ENCODE results near the gene POM121L2.
"Not testable (repeated sequence)": the region's sequence is repeated elsewhere in the genome, so short reads cannot be mapped to it uniquely, and the experiment has no call there.

The POM121L2 gene

DNA sequence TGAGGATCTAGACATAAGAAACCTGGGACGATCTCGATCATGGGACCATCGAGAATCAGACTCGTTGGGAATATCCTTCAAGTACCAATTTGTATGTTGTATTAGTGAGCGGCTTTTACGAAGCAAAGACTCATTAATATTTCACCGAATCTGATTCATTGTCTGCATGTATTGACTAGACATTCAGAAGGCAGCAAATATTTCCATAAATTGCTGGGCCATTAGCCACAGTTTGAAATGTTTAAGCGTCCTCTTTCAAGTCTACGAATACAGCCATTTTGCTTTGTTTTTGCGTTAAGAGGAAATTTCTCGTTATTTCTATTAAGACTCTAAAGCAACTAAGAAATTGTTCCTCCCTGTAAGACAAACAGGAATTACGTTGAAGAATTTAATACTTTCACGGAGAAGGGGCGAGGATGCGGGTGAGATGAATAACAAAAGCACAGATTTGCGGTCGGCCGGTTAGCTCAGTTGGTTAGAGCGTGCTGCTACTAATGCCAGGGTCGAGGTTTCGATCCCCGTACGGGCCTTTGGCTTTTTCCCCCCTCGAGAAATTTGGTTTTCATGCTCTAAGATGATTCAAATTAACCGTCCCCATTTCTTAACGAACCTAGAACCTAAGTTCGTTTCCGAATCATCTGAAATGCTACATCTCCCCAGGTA is 18.5 kb downstream of the POM121L2 start:
- no peak for DNase-seq

GRCh38 chr6:27290850-27291208 is 21.2 kb downstream of the POM121L2 start:
- no peak for DNase-seq

- no peak for DNase-seq
These were observed 21.8 kb downstream of the POM121L2 start for GRCh38 chr6:27290065-27290849.

- DNase-seq: no peak
These were observed 23.7 kb downstream of the POM121L2 start for GRCh38 chr6:27288136-27289044.

GRCh38 chr6:27287751-27288135 is 24.3 kb downstream of the POM121L2 start:
- no peak for DNase-seq

DNA sequence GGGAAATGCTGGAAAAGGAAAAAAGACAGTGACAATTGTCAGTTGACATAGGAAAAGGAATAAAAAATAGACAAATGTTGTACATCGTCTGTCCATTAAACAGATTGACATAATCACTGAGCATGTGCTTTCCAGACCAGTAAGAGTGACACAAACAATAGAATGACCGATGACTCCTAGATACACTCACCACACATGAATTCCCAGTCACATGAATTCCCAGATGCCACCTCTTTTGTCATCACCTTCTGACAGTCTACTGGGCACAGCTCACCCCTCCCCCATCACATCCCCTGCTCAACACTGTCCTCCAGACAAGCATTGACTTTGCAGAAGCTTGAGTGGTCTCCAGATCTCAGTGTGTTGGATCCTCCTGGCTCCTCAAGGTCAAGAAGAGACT is 25.9 kb downstream of the POM121L2 start:
- DNase-seq: no peak

GRCh38 chr6:27283279-27283678 is 28.8 kb downstream of the POM121L2 start:
- no peak for DNase-seq

- no peak for DNase-seq
These were observed 30.5 kb downstream of the POM121L2 start for GRCh38 chr6:27281569-27281968.

DNA sequence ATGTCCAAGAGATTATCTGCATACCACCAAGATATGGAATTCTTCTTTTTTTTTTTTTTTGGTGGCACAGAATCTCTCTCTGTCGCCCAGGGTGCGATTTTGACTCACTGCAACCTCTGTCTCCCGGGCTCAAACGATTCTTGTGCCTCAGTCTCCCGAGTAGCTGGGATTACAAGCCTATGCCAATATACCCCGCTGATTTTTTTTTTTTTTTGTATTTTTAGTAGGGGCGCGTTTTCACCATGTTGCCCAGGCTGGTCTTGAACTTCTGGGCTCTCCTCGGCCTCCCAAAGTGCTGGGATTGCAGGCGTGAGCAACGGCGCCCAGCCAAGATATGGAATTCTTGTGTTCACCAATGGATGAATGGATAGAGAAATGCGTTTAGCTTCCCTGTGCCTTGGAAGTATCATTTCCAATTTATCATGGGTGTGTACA is 31.0 kb downstream of the POM121L2 start:
- no peak for DNase-seq

GRCh38 chr6:27280540-27281000 is 31.5 kb downstream of the POM121L2 start:
- DNase-seq: no peak

DNA sequence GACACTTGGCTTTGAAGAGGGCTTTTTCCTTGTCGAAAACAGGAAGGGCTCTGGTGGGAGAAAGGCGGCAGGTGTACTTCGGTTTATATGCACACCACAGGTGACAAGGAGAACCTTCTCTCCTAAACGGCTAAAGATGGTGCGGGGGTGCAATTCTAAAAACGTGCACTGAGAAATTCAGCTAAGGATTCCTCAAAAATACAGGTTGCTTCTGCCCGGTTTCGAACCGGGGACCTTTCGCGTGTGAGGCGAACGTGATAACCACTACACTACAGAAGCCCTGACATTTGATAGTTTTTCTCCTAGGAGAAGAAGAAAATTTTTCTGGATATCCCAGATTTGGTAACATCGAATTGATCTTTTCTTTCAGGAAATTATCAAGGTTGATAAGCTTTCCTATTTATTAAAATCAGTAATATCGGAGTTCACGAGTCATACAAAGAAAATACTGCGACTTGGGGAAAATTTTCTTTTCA is 32.0 kb downstream of the POM121L2 start:
- no peak for DNase-seq

- no peak for DNase-seq
These were observed 32.5 kb downstream of the POM121L2 start for GRCh38 chr6:27279513-27280063.

DNA sequence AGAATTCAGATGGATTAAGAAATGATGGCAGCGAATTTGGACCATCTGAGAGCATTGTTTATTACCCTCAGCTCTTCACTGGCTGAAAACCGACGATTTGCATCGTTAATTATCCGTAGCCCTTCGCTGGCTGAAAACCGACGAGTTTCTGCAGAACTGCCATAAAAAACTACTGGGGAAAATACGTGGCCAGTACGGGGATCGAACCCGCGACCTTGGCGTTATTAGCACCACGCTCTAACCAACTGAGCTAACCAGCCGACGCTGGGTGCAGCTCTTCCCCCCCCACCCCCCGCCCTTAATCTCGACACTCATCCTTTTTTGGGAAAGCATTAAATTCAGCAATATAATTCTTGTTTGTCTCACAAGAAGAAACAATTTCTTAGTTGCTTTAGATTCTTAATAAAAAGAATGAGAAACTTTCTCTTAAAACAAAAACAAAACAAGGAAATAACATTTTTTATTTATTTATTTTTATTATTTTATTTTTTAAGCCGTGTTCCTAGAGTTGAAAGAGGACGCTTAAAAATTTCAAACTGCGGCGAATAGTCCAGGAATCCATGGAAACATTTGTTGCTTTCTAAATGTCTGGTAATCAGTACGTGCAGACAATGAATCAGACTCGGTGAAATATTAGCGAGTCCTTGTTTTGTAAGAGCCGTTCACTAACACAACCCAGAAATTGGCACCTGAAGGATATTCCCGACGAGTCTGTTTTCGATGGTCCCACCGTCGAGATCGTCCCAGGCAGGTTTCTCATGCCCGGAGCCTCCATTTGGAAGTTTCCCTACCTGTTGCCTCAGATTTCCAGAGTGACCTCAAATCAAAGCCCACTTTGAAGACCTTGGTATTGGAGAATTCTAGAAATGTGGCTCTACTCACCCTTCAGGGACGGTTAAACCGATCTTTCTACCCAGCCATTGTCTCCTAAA is 36.8 kb downstream of the POM121L2 start:
- DNase-seq: no peak

DNA sequence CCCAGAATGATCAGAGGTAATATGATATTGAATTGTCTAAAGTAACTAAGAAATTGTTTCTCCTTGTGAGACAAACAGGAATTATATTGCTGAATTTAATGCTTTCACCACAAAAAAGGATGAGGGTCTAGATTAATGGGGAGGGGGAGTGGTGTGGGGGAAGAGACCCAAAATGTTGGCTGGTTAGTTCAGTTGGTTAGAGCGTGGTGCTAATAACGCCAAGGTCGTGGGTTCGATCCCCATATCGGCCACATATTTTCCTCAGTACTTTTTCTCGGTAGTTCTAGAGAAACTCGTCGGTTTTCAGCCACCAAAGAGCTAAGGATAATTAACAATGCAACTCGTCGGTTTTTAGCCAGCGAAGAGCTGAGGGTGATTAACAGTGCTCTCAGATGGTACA is 38.3 kb downstream of the POM121L2 start:
- DNase-seq: no peak

GRCh38 chr6:27268803-27269202 is 43.3 kb downstream of the POM121L2 start:
- DNase-seq: no peak

- DNase-seq: no peak
These were observed 44.1 kb downstream of the POM121L2 start for GRCh38 chr6:27267857-27268434.

- not testable (repeated sequence) for DNase-seq
These were observed 45.1 kb downstream of the POM121L2 start for GRCh38 chr6:27267003-27267402.

- no peak for DNase-seq
These were observed 48.2 kb downstream of the POM121L2 start for GRCh38 chr6:27263886-27264285.

GRCh38 chr6:27260836-27261375 is 51.2 kb downstream of the POM121L2 start:
- DNase-seq: no peak

GRCh38 chr6:27260369-27260768 is 51.7 kb downstream of the POM121L2 start:
- no peak for DNase-seq

All from femur (tissue), 1 donor.